CD14-positive monocyte (primary cell): ENCODE results near the gene CDIP1. TPM values are rescaled to one million over a fixed set of nuclear protein-coding genes. Genes with fewer than 3 reads are reported as not detected.

Experiments
- DNase-seq, 3 donors: peaks; one replicate each; pipeline ENCODE4 v3.0.0-alpha.2; 2011 to 2022
- H2AFZ ChIP-seq: 2 replicates; pipeline ENCODE4 v1.6.0; 2012; ENCODE audit warnings: mild to moderate bottlenecking, low read depth, low read length, inconsistent platforms; ENCODE audit not compliant: insufficient read depth, poor library complexity, severe bottlenecking
- H3K27ac ChIP-seq, 2 donors: 1 replicate in 1 of 2; 2 replicates in 1 of 2; pipeline ENCODE4 v1.5.1; 2012 to 2013; ENCODE audit warnings: low read length in 2 of 2, control low read depth in 1 of 2, inconsistent platforms in 1 of 2, low read depth in 1 of 2, mild to moderate bottlenecking in 1 of 2
- H3K27me3 ChIP-seq, 2 donors: one replicate each; pipeline versions ENCODE4 v1.6.0 to v1.6.1; 2011 to 2013; ENCODE audit warnings: low read length in 2 of 2; ENCODE audit not compliant: control insufficient read depth in 2 of 2, insufficient read depth in 2 of 2
- H3K36me3 ChIP-seq, 2 donors: replicated peaks in 1 of 2; 1 replicate in 1 of 2; 2 replicates in 1 of 2; pipeline versions ENCODE4 v1.5.1 to v1.6.1; 2012 to 2013; ENCODE audit warnings: low read length in 2 of 2, control low read depth in 1 of 2, inconsistent platforms in 1 of 2, mild to moderate bottlenecking in 1 of 2; ENCODE audit not compliant: insufficient read depth in 2 of 2, control insufficient read depth in 1 of 2
- H3K4me1 ChIP-seq, 2 donors: 1 replicate in 1 of 2; 2 replicates in 1 of 2; pipeline versions ENCODE4 v1.5.1 to v1.6.1; 2012 to 2013; ENCODE audit warnings: low read length in 2 of 2, control low read depth in 1 of 2, inconsistent platforms in 1 of 2, mild to moderate bottlenecking in 1 of 2, moderate library complexity in 1 of 2; ENCODE audit not compliant: insufficient read depth in 2 of 2, control insufficient read depth in 1 of 2
- H3K4me2 ChIP-seq: replicated peaks from 2 replicates; pipeline ENCODE3; 2012; ENCODE audit warnings: low read length, moderate library complexity, mild to moderate bottlenecking; ENCODE audit not compliant: poor library complexity, severe bottlenecking; ENCODE audit errors: extremely low read depth
- H3K4me3 ChIP-seq, 3 experiments: fragments of 200-600 bp in 1 of 3; sonication (generic) in 1 of 3; replicated peaks in 1 of 3; 1 replicate in 2 of 3; 2 replicates in 1 of 3; pipeline ENCODE4 v1.5.1; 2011 to 2013; ENCODE audit warnings: low read length in 3 of 3, mild to moderate bottlenecking in 3 of 3, control low read depth in 2 of 3, low read depth in 2 of 3, inconsistent platforms in 1 of 3, moderate library complexity in 1 of 3
- H3K79me2 ChIP-seq: 2 replicates; pipeline ENCODE4 v1.6.0; 2012; ENCODE audit warnings: mild to moderate bottlenecking, control low read depth, inconsistent platforms, low read length, moderate library complexity; ENCODE audit not compliant: insufficient read depth
- H3K9ac ChIP-seq: 2 replicates; pipeline ENCODE4 v1.6.0; 2017; ENCODE audit warnings: low read length, mild to moderate bottlenecking; ENCODE audit not compliant: insufficient read depth, poor library complexity, severe bottlenecking
- H3K9me3 ChIP-seq, 2 donors: replicated peaks in 1 of 2; 1 replicate in 1 of 2; 2 replicates in 1 of 2; pipeline versions ENCODE4 v1.5.1 to v1.6.1; 2012 to 2013; ENCODE audit warnings: low read length in 2 of 2, control low read depth in 1 of 2; ENCODE audit not compliant: control insufficient read depth in 1 of 2, insufficient read depth in 1 of 2
- H4K20me1 ChIP-seq: 2 replicates; pipeline ENCODE4 v1.6.0; 2012; ENCODE audit warnings: mild to moderate bottlenecking, low read length, control low read depth, moderate library complexity; ENCODE audit not compliant: insufficient read depth
- H3K27ac Mint-ChIP-seq, 7 donors: one replicate each; pipeline ENCODE4 v1.8.0; 2020; ENCODE audit warnings: mild to moderate bottlenecking in 7 of 7, mixed read lengths in 7 of 7, moderate library complexity in 6 of 7, inconsistent platforms in 2 of 7
- H3K27me3 Mint-ChIP-seq, 3 donors: one replicate each; pipeline ENCODE4 v1.8.0; 2021 to 2022; ENCODE audit warnings: low read depth in 3 of 3, mild to moderate bottlenecking in 3 of 3, mixed read lengths in 3 of 3, moderate library complexity in 3 of 3, inconsistent platforms in 1 of 3
- H3K36me3 Mint-ChIP-seq, 2 donors: one replicate each; pipeline ENCODE4 v1.8.0; 2020; ENCODE audit warnings: mixed read lengths in 2 of 2, inconsistent platforms in 1 of 2, mild to moderate bottlenecking in 1 of 2
- H3K4me1 Mint-ChIP-seq: one replicate; pipeline ENCODE4 v1.8.0; 2020; ENCODE audit warnings: mild to moderate bottlenecking, mixed read lengths
- H3K4me3 Mint-ChIP-seq, 2 donors: one replicate each; pipeline ENCODE4 v1.8.0; 2020; ENCODE audit warnings: mild to moderate bottlenecking in 2 of 2, mixed read lengths in 2 of 2, moderate library complexity in 1 of 2
- H3K9me3 Mint-ChIP-seq, 7 donors: one replicate each; pipeline ENCODE4 v1.8.0; 2020 to 2022; ENCODE audit warnings: mixed read lengths in 7 of 7, mild to moderate bottlenecking in 6 of 7, moderate library complexity in 6 of 7, inconsistent platforms in 2 of 7
- CTCF ChIP-seq: fragments of 200-600 bp; IDR thresholded peaks from one replicate; pipeline ENCODE4 v1.8.0; 2022; ENCODE audit warnings: antibody characterized with exemption, mild to moderate bottlenecking
- WGBS: methylation state at CpG from one replicate; pipeline ENCODE4 v1.1.5; 2013; ENCODE audit warnings: missing lambda C conversion rate; ENCODE audit not compliant: insufficient coverage; 5-methylcytosine and 5-hydroxymethylcytosine counted together
- intact Hi-C, 2 donors: fragments of 100-400 bp; cut with micrococcal nuclease; formaldehyde crosslinking; loops; one replicate each; pipeline versions ENCODE4 v1.15.0 to v1.15.1; 2023
- polyA plus RNA-seq, 3 donors: library from polyadenylated mRNA; depleted of rRNA in 1 of 3; unstranded in 2 of 3; stranded (reverse) in 1 of 3; fragments of 300-500 nt in 2 of 3; fragments of >200 nt in 1 of 3; fragmentation: Illumina TruSeq in 2 of 3; gene quantifications; 1 replicate in 2 of 3; 2 replicates in 1 of 3; pipeline ENCODE4 v1.2.3, GENCODE V29; 2012 to 2021

Gene CDIP1
- polyA plus RNA-seq, 3 donors, result 8.6 to 11.2 (median 10.8) TPM

- Histone ChIP-seq H3K9ac (no peak overlapping the region), H3K36me3 (peaks cover 31 to 61% of the 10 kb centered on the region in 2 donors), H3K9me3 (no peaks in the 10 kb centered on the region), H3K4me1 (no peaks in the 10 kb centered on the region), H2AFZ (no peak overlapping the region), H3K27ac (peak overlapping the region in 1 of 2 donors; percentile 33), H3K4me3 (no peak overlapping the region), H3K4me2 (no peak overlapping the region), H3K79me2 (peaks cover 26% of the 10 kb centered on the region), H3K27me3 (no peaks in the 10 kb centered on the region), H4K20me1 (peaks cover 13% of the 10 kb centered on the region)
- intact Hi-C loops, result no loop called here
- H3K27me3 Mint-ChIP-seq, result no peaks in the 10 kb centered on the region
- H3K4me3 Mint-ChIP-seq, result no peak overlapping the region
- peaks cover 30 to 61% of the 10 kb centered on the region in 2 donors for H3K36me3 Mint-ChIP-seq
- no peak for TF ChIP-seq CTCF
- WGBS, result 61% methylated on average over 2 of the region's 3 CpGs
- H3K27ac Mint-ChIP-seq, result peak overlapping the region in 4 of 7 donors; percentile 22 to 75 (median 38)
- no peak for DNase-seq
- peaks cover 4% of the 10 kb centered on the region for H3K4me1 Mint-ChIP-seq
- no peaks in the 10 kb centered on the region for H3K9me3 Mint-ChIP-seq
These were observed 52.3 kb downstream of the CDIP1 start for GRCh38 chr16:4486126-4486893.

GRCh38 chr16:4481963-4482362, 56.6 kb downstream of the CDIP1 start:
- H3K27me3 Mint-ChIP-seq, result no peaks in the 10 kb centered on the region
- Histone ChIP-seq H3K27ac (no peak overlapping the region), H3K4me2 (no peak overlapping the region), H4K20me1 (peaks cover 19% of the 10 kb centered on the region), H2AFZ (no peak overlapping the region), H3K9me3 (no peaks in the 10 kb centered on the region), H3K4me3 (no peak overlapping the region), H3K79me2 (peaks cover 57% of the 10 kb centered on the region), H3K9ac (no peak overlapping the region), H3K4me1 (peaks cover 14% of the 10 kb centered on the region in 2 donors), H3K27me3 (no peaks in the 10 kb centered on the region), H3K36me3 (peaks cover 20 to 29% of the 10 kb centered on the region in 2 donors)
- no peak for TF ChIP-seq CTCF
- H3K9me3 Mint-ChIP-seq, result no peaks in the 10 kb centered on the region
- DNase-seq, result no peak
- H3K36me3 Mint-ChIP-seq, result peaks cover 17 to 37% of the 10 kb centered on the region in 2 donors
- peak overlapping the region in 1 of 7 donors; percentile 32 for H3K27ac Mint-ChIP-seq
- WGBS, result no CpG with 5 or more reads among the region's 1 CpG
- peaks cover 18% of the 10 kb centered on the region for H3K4me1 Mint-ChIP-seq
- intact Hi-C loops, result no loop called here
- H3K4me3 Mint-ChIP-seq, result no peak overlapping the region
